HG02759 (cell line): Measurements from ENCODE around the gene SYNE1.
"Not testable (repeated sequence)": the region's sequence is repeated elsewhere in the genome, so short reads cannot be mapped to it uniquely, and the experiment has no call there.

ENCODE experiments used
- ATAC-seq: cut with Tn5 transposase; IDR thresholded peaks from one replicate; pipeline ENCODE4 v1.9.1; 2021; ENCODE audit warnings: mild to moderate bottlenecking, moderate library complexity; ENCODE audit not compliant: unreplicated experiment

SYNE1 gene

DNA sequence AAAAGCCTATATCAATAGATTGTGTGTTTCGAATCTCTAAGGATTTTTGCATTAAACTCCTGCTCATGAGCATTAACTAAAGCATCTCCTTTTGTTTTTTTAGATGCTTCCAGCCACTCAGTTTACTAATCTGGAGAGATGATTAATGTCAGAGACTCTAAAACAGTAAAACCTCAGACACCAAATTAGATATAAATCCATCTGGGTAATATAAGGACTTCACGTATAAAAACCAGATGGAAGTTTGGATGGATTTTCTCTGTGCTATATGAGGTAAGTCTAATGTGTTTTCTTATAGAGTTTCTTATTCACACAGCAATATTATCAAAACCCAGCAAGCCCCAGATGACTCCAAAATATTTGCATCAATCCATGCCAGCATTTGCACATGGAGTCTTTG is 137.2 kb downstream of the SYNE1 start:
- ATAC-seq, result no peak

- ATAC-seq, result no peak
Measured at GRCh38 chr6:152496731-152497130, 140.4 kb downstream of the SYNE1 start.

- not testable (repeated sequence) for ATAC-seq
Measured at GRCh38 chr6:152495456-152495855, 141.7 kb downstream of the SYNE1 start.

GRCh38 chr6:152492281-152492680 is 144.9 kb downstream of the SYNE1 start:
- not testable (repeated sequence) for ATAC-seq

GRCh38 chr6:152491501-152491900 is 145.7 kb downstream of the SYNE1 start:
- ATAC-seq, result not testable (repeated sequence)

DNA sequence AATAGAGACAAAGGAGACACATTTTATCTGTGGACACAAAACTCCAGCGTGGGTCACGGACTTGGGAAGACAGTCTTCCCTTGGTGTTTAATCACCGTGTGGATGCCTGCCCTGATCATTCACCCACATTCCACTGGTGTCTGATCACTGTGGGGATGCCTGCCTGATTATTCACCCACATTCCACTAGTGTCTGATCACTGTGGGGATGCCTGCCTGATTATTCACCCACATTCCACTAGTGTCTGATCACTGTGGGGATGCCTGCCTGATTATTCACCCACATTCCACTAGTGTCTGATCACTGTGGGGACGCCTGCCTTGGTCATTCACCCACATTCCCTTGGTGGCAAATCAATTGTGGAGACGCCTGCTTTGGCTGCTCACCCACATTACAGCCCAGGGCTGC is 146.2 kb downstream of the SYNE1 start:
- ATAC-seq, result not testable (repeated sequence)

- no peak for ATAC-seq
Measured at GRCh38 chr6:152484806-152485205, 152.4 kb downstream of the SYNE1 start.

DNA sequence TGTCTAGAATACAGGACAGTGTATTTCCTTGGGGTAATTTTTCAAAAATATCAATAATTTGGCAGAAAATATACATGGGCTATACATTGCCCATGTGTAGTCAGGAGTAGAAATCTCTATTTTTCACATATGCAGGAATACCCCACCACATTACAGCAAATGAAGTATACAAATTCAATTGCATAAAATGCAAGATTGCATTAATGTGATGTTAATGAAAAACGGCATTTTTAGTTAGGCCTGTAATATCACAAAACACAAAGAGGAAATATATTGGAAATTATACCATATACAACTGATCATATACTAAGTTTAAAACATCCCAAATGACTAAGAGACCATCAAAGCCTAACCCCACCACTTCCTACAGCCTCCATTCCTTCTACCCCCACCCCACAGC is 154.9 kb downstream of the SYNE1 start:
- ATAC-seq, result no peak

DNA sequence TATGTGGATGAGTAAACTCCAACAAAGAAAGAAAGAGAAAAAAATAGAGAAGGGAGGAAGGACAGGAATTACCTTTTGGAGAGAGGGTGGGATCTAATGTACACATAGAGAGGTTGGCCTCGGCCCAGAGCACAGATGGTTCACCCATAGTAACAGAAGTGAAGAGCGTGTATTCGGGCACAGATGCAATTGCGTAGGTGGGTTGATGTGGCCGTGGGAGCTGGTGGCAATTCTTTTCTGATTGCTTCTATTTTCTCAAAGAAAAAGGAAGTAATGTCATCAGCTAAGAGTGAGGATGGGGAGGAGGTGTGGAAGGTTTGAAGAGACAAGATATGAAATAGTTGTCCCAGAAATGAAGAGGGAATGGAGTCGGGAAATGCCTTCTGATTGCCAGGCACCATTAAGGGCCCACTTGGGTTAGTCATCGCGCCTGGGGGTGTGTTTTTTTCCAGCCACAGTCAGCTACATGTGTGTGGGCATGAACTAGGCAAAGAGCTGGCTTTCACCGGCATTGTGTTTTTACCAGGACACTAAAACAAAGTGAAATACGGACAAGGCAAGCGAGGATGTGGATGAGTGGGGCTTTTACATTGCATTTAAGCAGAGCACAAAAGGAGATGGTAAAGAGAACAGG is 158.7 kb downstream of the SYNE1 start:
- no peak for ATAC-seq

DNA sequence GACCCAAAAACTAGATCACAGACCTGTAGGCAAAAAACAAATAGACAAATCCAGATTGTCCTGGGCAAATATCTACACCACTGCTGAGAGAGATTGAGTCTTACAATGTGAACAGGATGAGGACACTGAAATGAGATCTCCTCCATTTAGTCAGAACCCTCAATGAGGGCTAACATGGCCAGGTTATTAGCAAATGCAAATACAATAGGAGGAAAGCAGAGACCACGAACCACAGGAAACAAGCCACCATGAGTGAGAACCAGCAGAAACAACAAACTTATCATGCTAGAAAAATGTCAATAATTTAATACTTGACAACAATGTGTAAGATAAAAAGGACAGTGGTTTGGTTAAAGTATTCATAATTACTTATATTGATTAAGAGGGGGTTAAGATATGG is 162.8 kb downstream of the SYNE1 start:
- no peak for ATAC-seq

GRCh38 chr6:152472325-152472724 is 164.8 kb downstream of the SYNE1 start:
- no peak for ATAC-seq

GRCh38 chr6:152471456-152472265 is 165.5 kb downstream of the SYNE1 start:
- ATAC-seq, result no peak

GRCh38 chr6:152463164-152463563 is 174.0 kb downstream of the SYNE1 start:
- ATAC-seq, result no peak

GRCh38 chr6:152462716-152463115 is 174.4 kb downstream of the SYNE1 start:
- no peak for ATAC-seq

DNA sequence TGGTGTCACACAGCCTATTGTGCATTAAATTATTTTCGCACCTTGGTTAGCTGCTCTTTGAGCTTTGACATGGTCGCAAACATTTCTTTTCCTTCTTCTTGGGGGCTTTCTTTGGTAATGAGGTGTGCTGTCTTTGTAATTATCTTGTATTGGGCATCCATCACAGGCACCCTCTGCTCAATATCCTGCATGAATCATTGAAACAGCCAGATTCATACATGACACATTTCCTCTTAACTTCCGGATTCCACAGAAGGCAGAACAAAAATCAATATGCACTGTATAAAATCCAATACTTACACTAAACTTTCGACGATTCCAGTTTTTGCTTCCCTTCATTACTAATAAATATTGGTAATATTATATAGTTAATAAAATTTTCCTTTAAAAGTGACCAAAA is 175.6 kb downstream of the SYNE1 start:
- ATAC-seq, result no peak

GRCh38 chr6:152458648-152459644 is 178.2 kb downstream of the SYNE1 start:
- ATAC-seq, result no peak

DNA sequence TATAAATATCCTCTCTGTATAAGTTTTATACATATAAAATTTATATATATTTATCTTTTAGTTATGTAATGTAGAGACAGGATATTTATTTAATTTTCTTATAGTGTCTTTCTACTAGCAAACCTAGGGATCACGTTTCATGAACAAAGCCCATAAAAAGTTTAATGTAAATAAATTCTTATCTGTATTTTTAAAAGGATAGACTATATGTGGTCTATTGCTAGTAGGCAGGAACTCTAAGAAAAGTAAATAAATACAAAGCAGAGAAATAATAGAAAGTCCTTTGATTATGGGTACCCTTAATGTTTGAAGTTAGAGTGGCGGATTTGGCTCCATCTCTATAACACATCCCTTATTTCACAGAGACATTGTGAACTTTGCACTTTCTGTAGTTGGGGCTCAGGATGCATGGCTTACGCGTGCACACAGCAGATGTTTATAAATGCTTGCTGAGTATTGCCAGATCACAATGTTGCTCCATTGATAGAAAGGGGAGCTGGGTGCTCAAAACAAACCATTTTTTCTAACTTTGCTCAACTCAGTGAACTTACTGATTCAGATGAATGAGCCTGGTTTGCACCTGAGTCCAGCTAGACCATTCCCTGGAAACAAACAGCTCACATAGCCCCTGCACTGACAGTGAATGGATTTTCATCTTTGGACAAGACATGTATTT is 179.1 kb downstream of the SYNE1 start:
- no peak for ATAC-seq

DNA sequence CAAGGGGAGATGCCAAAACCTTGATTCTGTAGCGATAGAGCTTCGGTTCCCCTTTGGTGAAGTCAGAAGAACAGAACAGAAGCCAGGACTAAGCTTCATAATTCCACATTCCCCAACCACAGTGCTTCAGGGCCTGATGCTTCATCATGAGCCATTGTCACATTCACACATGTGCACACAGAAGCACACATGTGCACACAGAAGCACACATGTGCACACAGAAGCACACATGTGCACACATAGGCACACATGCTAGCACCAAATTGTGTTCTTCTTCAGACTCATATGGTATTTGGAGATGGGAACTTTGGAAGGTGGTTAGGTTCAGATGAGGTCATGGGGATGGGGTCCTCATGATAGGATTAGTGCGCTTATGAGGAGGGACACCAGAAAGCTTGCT is 183.2 kb downstream of the SYNE1 start:
- no peak for ATAC-seq

- ATAC-seq, result no peak
Measured at GRCh38 chr6:152453421-152453820, 183.7 kb downstream of the SYNE1 start.

DNA sequence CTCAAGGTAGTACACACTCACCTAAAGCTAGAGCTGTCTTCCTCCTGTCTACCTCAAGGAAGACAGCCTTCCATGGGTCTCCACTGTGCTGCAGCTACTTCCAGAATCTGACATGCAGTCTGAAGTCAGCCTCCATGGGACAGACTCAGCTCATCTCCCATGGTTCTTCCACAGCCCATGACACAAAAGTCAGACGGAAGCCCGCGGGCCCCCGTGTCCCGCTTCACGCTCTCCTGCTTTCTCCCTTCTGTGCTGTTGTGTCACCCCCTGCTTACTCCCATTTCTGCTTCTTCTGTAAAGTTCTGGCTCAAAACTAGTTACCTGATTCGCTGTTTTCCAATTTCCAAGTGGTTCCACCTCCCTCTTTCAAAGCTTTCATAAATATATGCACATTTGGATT is 184.5 kb downstream of the SYNE1 start:
- no peak for ATAC-seq

- no peak for ATAC-seq
Measured at GRCh38 chr6:152450519-152450918, 186.6 kb downstream of the SYNE1 start.
